Panc1 (cell line): Measurements from ENCODE around the gene YIF1A. TPM values are rescaled to one million over a fixed set of nuclear protein-coding genes. Genes with fewer than 3 reads are reported as not detected.

Experiments used
- ATAC-seq: fragments of 200-7000 bp; cut with Tn5 transposase; 2 replicates; pipeline ENCODE4 v1.9.1; 2020; ENCODE audit warnings: mild to moderate bottlenecking, moderate library complexity
- BruUV-seq: library from RNA; stranded (reverse); fragments of 400-500 nt; replicated peaks from 2 replicates; lab custom pipeline; 2021; lab: Mats Ljungman, UMichigan
- CTCF ChIA-PET: fragments of 300-600 bp; sonication (Branson Sonifier 250); formaldehyde crosslinking; loops from one replicate; lab custom pipeline; 2022; ENCODE audit warnings: antibody characterized with exemption; lab: Charles Lee
- POLR2A ChIA-PET: fragments of 300-600 bp; sonication (Branson Sonifier 250); formaldehyde crosslinking; loops from one replicate; lab custom pipeline; 2022; ENCODE audit warnings: antibody characterized with exemption; lab: Charles Lee
- DNase-seq: peaks from one replicate; pipeline ENCODE4 v3.0.0-alpha.2; 2010; ENCODE audit warnings: low read depth, low spot score
- H3K27ac ChIP-seq: 2 replicates; pipeline ENCODE4 v1.5.1; 2011; ENCODE audit warnings: mild to moderate bottlenecking, low read length, inconsistent platforms
- H3K27me3 ChIP-seq: fragments of 200-500 bp; sonication (Bioruptor generic); 2 replicates; pipeline ENCODE4 v1.6.0; 2014; ENCODE audit warnings: low read length, inconsistent platforms; ENCODE audit not compliant: control insufficient read depth, insufficient read depth
- H3K36me3 ChIP-seq: fragments of 200-500 bp; sonication (Bioruptor generic); 2 replicates; pipeline ENCODE4 v1.5.1; 2014; ENCODE audit warnings: inconsistent platforms, mild to moderate bottlenecking, low read length, moderate library complexity; ENCODE audit not compliant: control insufficient read depth, insufficient read depth
- H3K4me1 ChIP-seq: 2 replicates; pipeline ENCODE4 v1.5.1; 2011; ENCODE audit warnings: inconsistent platforms, mild to moderate bottlenecking, low read length, moderate library complexity; ENCODE audit not compliant: control insufficient read depth, insufficient read depth
- H3K4me3 ChIP-seq, 2 experiments: 2 replicates each; pipeline ENCODE4 v1.5.1; 2011 to 2012; ENCODE audit warnings: low read depth in 2 of 2, low read length in 2 of 2, mild to moderate bottlenecking in 2 of 2, inconsistent platforms in 1 of 2, moderate library complexity in 1 of 2
- H3K9me3 ChIP-seq: fragments of 200-500 bp; sonication (Bioruptor generic); 2 replicates; pipeline ENCODE4 v1.5.1; 2014; ENCODE audit warnings: low read depth, mild to moderate bottlenecking, inconsistent platforms, low read length, moderate library complexity; ENCODE audit not compliant: control insufficient read depth, insufficient read depth
- CTCF ChIP-seq: fragments of 450-650 bp; IDR thresholded peaks from 2 replicates; pipeline ENCODE4 v1.5.1; 2017; ENCODE audit warnings: mild to moderate bottlenecking
- POLR2AphosphoS5 ChIP-seq: IDR thresholded peaks from 2 replicates; pipeline ENCODE4 v1.6.1; 2012; ENCODE audit warnings: mild to moderate bottlenecking, low read depth, low read length, moderate library complexity
- SIN3A ChIP-seq: IDR thresholded peaks from 2 replicates; pipeline ENCODE4 v1.6.1; 2012; ENCODE audit warnings: low read depth, mild to moderate bottlenecking, low read length, moderate library complexity, borderline replicate concordance; ENCODE audit not compliant: insufficient read depth
- TCF7L2 ChIP-seq: IDR thresholded peaks from 2 replicates; pipeline ENCODE4 v1.6.1; 2011; ENCODE audit warnings: mild to moderate bottlenecking, low read depth, low read length, inconsistent platforms
- in situ Hi-C: cut with HindIII; loops from 2 replicates; pipeline ENCODE4 v1.10.0; 2016; ENCODE audit warnings: low sequenced_read_pairs, low pct_unique_long_range_greater_than_20kb
- intact Hi-C: fragments of 100-400 bp; cut with micrococcal nuclease; formaldehyde crosslinking; loops from one replicate; pipeline ENCODE4 v1.10.0; 2022; ENCODE audit not compliant: unreplicated experiment
- total RNA-seq: library from RNA; stranded (reverse); gene quantifications from one replicate; pipeline ENCODE4 v1.2.1, GENCODE V29; 2021; ENCODE audit not compliant: unreplicated experiment
- TF ChIP-seq, protein P1 (sequence below), 2 experiments: IDR thresholded peaks; 2 replicates each; pipeline ENCODE4 v1.6.1; 2011 to 2012; ENCODE audit warnings: low read depth in 2 of 2, control low read depth in 1 of 2, low read length in 1 of 2, mild to moderate bottlenecking in 1 of 2, moderate library complexity in 1 of 2; ENCODE audit not compliant: insufficient read depth in 1 of 2

The YIF1A gene
- total RNA-seq, 1 experiment from 2014 or later: 196 TPM

DNA sequence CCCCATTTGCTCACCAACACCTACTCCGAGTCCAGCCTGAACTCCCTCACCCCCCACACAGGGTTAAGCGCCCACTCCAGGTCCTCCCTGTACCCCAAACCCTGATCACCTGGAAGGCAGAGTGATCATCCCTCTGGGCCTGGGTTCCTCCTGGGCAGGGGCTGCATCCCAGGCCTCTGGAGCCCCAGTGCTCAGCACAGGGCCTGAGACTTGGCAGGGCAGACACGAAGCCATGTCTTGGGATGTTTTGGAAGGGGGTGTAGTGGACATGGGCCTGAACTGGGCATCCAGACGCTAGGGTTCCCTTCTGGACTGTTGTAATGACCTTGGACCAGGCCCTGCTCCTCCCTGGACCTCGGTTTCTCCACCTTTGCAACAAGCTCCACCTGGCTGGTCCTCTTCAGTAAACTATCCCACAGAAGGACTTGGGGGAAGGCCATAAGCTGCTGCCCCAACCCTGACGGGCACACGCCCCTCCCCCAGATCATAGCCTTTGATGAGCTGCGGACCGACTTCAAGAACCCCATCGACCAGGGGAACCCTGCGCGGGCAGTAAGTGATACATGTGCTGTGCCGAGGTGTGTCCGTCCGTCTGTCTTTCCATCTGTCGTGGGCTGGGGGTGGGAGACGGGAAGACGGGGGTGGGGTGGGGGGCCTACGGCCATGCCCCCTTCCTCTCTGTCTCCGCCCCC, 7.0 kb downstream of the YIF1A start:
- no TSS peak for BruUV-seq
- in situ Hi-C loops: no loop called here

DNA sequence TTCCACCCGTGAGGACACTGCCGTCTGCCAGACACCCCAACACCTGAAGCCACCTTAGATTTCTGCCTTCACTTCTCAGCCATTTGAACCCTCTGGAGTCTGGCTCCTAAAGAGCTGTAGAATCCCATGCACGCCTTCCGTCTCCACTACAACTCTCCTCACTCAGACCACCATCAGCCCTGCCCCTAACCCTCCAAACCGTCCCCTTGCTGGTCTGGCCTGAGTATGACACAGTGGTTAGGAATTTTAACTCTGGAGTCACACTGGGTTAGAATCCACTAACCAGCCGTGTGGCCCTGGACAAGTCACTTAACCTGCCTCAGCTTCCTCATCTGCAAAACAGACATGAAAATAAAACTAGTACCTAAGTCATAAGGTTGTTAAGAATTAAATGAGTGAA, 7.9 kb downstream of the YIF1A start:
- H3K27me3 ChIP-seq: no peaks in the 10 kb centered on the region
- H3K27ac ChIP-seq: no peak overlapping the region; the same call in 1 of the 2 replicates
- H3K4me3 ChIP-seq: no peak overlapping the region
- ChIA-PET POLR2A (interaction anchor here (1.2 to 1.4 kb wide), 2 partner anchors 8 to 10 kb away, joined by 4 to 9 read pairs; partner anchors contain the start of genes TMEM151A and YIF1A), CTCF (no interaction called here)
- ATAC-seq: no peak
- no peaks in the 10 kb centered on the region for H3K9me3 ChIP-seq
- DNase-seq: no peak
- TF ChIP-seq TCF7L2: no peak
- TF ChIP-seq CTCF: no peak
- TF ChIP-seq POLR2AphosphoS5: no peak
- TF ChIP-seq, protein P1, sequence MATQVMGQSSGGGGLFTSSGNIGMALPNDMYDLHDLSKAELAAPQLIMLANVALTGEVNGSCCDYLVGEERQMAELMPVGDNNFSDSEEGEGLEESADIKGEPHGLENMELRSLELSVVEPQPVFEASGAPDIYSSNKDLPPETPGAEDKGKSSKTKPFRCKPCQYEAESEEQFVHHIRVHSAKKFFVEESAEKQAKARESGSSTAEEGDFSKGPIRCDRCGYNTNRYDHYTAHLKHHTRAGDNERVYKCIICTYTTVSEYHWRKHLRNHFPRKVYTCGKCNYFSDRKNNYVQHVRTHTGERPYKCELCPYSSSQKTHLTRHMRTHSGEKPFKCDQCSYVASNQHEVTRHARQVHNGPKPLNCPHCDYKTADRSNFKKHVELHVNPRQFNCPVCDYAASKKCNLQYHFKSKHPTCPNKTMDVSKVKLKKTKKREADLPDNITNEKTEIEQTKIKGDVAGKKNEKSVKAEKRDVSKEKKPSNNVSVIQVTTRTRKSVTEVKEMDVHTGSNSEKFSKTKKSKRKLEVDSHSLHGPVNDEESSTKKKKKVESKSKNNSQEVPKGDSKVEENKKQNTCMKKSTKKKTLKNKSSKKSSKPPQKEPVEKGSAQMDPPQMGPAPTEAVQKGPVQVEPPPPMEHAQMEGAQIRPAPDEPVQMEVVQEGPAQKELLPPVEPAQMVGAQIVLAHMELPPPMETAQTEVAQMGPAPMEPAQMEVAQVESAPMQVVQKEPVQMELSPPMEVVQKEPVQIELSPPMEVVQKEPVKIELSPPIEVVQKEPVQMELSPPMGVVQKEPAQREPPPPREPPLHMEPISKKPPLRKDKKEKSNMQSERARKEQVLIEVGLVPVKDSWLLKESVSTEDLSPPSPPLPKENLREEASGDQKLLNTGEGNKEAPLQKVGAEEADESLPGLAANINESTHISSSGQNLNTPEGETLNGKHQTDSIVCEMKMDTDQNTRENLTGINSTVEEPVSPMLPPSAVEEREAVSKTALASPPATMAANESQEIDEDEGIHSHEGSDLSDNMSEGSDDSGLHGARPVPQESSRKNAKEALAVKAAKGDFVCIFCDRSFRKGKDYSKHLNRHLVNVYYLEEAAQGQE (IDR thresholded peaks at IDR 0.05; ENCODE audit: insufficient read depth in 1 of 2, low read depth in 2 of 2, low read length in 1 of 2): no peak
- no peak for TF ChIP-seq SIN3A
- H3K4me1 ChIP-seq: peaks cover 38% of the 10 kb centered on the region
- no peaks in the 10 kb centered on the region for H3K36me3 ChIP-seq
- intact Hi-C loops (no loop called here), in situ Hi-C loops (no loop called here)
- BruUV-seq: no TSS peak

More for the DNA sequence above, 7.0 kb downstream of the YIF1A start:
- no peak for ATAC-seq
- H3K27me3 ChIP-seq: no peaks in the 10 kb centered on the region
- H3K27ac ChIP-seq: no peak overlapping the region
- POLR2A ChIA-PET: no interaction called here
- CTCF ChIA-PET: interaction anchor here (0.5 to 1.5 kb wide), 4 partner anchors 23 to 290 kb away, joined by 3 read pairs; no protein-coding TSS in a partner anchor
- peaks cover 38% of the 10 kb centered on the region for H3K4me1 ChIP-seq
- intact Hi-C loops: no loop called here
- no peak overlapping the region for H3K4me3 ChIP-seq
- H3K9me3 ChIP-seq: no peaks in the 10 kb centered on the region
- no peaks in the 10 kb centered on the region for H3K36me3 ChIP-seq
- TF ChIP-seq POLR2AphosphoS5: no peak
- TF ChIP-seq TCF7L2: no peak
- no peak for TF ChIP-seq SIN3A
- TF ChIP-seq, protein P1 (IDR thresholded peaks at IDR 0.05; ENCODE audit: insufficient read depth in 1 of 2, low read depth in 2 of 2, low read length in 1 of 2): no peak
- TF ChIP-seq CTCF: no peak
- no peak for DNase-seq
